Astrocyte (in vitro differentiated cells and primary cell): ENCODE data around the gene NFE2. TPM values are rescaled to one million over a fixed set of nuclear protein-coding genes. Genes with fewer than 3 reads are reported as not detected.

ENCODE experiments used
- DNase-seq: peaks from one replicate; pipeline ENCODE4 v3.0.0-alpha.2; 2010; ENCODE audit warnings: low read depth
- FAIRE-seq: peaks from 2 replicates; lab custom pipeline; 2011; peaks lifted over from hg19 to GRCh38; lab: Jason Lieb, UNC
- H2AFZ ChIP-seq: 2 replicates; pipeline ENCODE4 v1.6.0; 2012; ENCODE audit warnings: low read depth, low read length, inconsistent platforms
- H3K27ac ChIP-seq: 2 replicates; pipeline ENCODE4 v1.5.1; 2011; ENCODE audit warnings: low read depth, low read length, inconsistent platforms
- H3K27me3 ChIP-seq: 2 replicates; pipeline ENCODE4 v1.6.0; 2011; ENCODE audit warnings: low read length, inconsistent platforms; ENCODE audit not compliant: insufficient read depth
- H3K36me3 ChIP-seq: 2 replicates; pipeline ENCODE4 v1.5.1; 2011; ENCODE audit warnings: low read length, inconsistent platforms; ENCODE audit not compliant: insufficient read depth
- H3K4me1 ChIP-seq: 2 replicates; pipeline ENCODE4 v1.5.1; 2011; ENCODE audit warnings: low read length, inconsistent platforms; ENCODE audit not compliant: insufficient read depth
- H3K4me2 ChIP-seq: 2 replicates; pipeline ENCODE4 v1.6.0; 2012; ENCODE audit warnings: low read length, inconsistent platforms
- H3K4me3 ChIP-seq: 2 replicates; pipeline ENCODE4 v1.5.1; 2011; ENCODE audit warnings: low read depth, mild to moderate bottlenecking, low read length, inconsistent platforms; ENCODE audit not compliant: insufficient read depth
- H3K79me2 ChIP-seq: 2 replicates; pipeline ENCODE4 v1.6.0; 2012; ENCODE audit warnings: mild to moderate bottlenecking, low read length, inconsistent platforms; ENCODE audit not compliant: insufficient read depth
- H3K9ac ChIP-seq: 2 replicates; pipeline ENCODE4 v1.6.0; 2012; ENCODE audit warnings: mild to moderate bottlenecking, low read length, inconsistent platforms
- H3K9me3 ChIP-seq: 2 replicates; pipeline ENCODE4 v1.5.1; 2012; ENCODE audit warnings: low read depth, mild to moderate bottlenecking, low read length, inconsistent platforms; ENCODE audit not compliant: insufficient read depth
- H4K20me1 ChIP-seq: 2 replicates; pipeline ENCODE4 v1.6.0; 2012; ENCODE audit warnings: low read length, inconsistent platforms; ENCODE audit not compliant: insufficient read depth
- H3K27ac Mint-ChIP-seq: one replicate; pipeline ENCODE4 v1.8.0; 2021; ENCODE audit warnings: mild to moderate bottlenecking, mixed read lengths; ENCODE audit not compliant: unreplicated experiment
- H3K27me3 Mint-ChIP-seq: one replicate; pipeline ENCODE4 v1.8.0; 2021; ENCODE audit warnings: low read depth, mixed read lengths; ENCODE audit not compliant: unreplicated experiment
- H3K36me3 Mint-ChIP-seq: one replicate; pipeline ENCODE4 v1.8.0; 2021; ENCODE audit warnings: low read depth, mixed read lengths; ENCODE audit not compliant: unreplicated experiment
- H3K4me1 Mint-ChIP-seq: one replicate; pipeline ENCODE4 v1.8.0; 2021; ENCODE audit warnings: low read depth, mixed read lengths; ENCODE audit not compliant: unreplicated experiment
- H3K4me3 Mint-ChIP-seq: one replicate; pipeline ENCODE4 v1.8.0; 2021; ENCODE audit warnings: mild to moderate bottlenecking, moderate library complexity, mixed read lengths; ENCODE audit not compliant: unreplicated experiment
- H3K9me3 Mint-ChIP-seq: one replicate; pipeline ENCODE4 v1.8.0; 2021; ENCODE audit warnings: mild to moderate bottlenecking, mixed read lengths; ENCODE audit not compliant: unreplicated experiment
- CTCF ChIP-seq: IDR thresholded peaks from 2 replicates; pipeline ENCODE4 v1.5.1; 2011; ENCODE audit warnings: low read depth, mild to moderate bottlenecking, inconsistent platforms, low read length, moderate library complexity; ENCODE audit not compliant: insufficient read depth
- EZH2 ChIP-seq: IDR thresholded peaks from 2 replicates; pipeline ENCODE4 v1.6.1; 2012; ENCODE audit warnings: mild to moderate bottlenecking, low read length, inconsistent platforms; ENCODE audit not compliant: insufficient read depth
- total RNA-seq: library from RNA; stranded (reverse); gene quantifications from 2 replicates; pipeline ENCODE4 v1.2.1, GENCODE V29; 2021

Gene NFE2
- total RNA-seq, 1 donor from 2014 or later: 0.41 TPM

- Histone ChIP-seq H3K9ac (peak overlapping the region; percentile 63), H3K4me3 (no peak overlapping the region), H2AFZ (no peak overlapping the region), H3K27me3 (no peaks in the 10 kb centered on the region), H3K79me2 (peaks cover 70% of the 10 kb centered on the region), H3K9me3 (no peaks in the 10 kb centered on the region), H3K27ac (peak overlapping the region; percentile 67), H3K4me2 (peak overlapping the region; percentile 73), H4K20me1 (no peaks in the 10 kb centered on the region), H3K4me1 (peaks cover 58% of the 10 kb centered on the region), H3K36me3 (peaks cover 12% of the 10 kb centered on the region)
- TF ChIP-seq CTCF: no peak
- TF ChIP-seq EZH2: no peak
- peaks cover 42% of the 10 kb centered on the region for H3K4me1 Mint-ChIP-seq
- no peaks in the 10 kb centered on the region for H3K27me3 Mint-ChIP-seq
- H3K36me3 Mint-ChIP-seq: no peaks in the 10 kb centered on the region
- H3K9me3 Mint-ChIP-seq: no peaks in the 10 kb centered on the region
- peak overlapping the region; percentile 97 for H3K27ac Mint-ChIP-seq
- FAIRE-seq (no peak), DNase-seq (no peak)
- H3K4me3 Mint-ChIP-seq: no peak overlapping the region
Observed at GRCh38 chr12:54261815-54262402, 38.9 kb downstream of the NFE2 start.

- peaks cover 17% of the 10 kb centered on the region for H3K36me3 ChIP-seq
- no peaks in the 10 kb centered on the region for H3K27me3 ChIP-seq
- peaks cover 58% of the 10 kb centered on the region for H3K4me1 ChIP-seq
- DNase-seq (peak; percentile 78), FAIRE-seq (no peak)
- peak overlapping the region; percentile 90 for H3K9ac ChIP-seq
- no peaks in the 10 kb centered on the region for H3K36me3 Mint-ChIP-seq
- peak overlapping the region; percentile 93 for H3K4me2 ChIP-seq
- H4K20me1 ChIP-seq: no peaks in the 10 kb centered on the region
- H3K27ac Mint-ChIP-seq: peak overlapping the region; percentile 100
- H3K4me3 Mint-ChIP-seq: peak overlapping the region; percentile 77
- peak overlapping the region; percentile 19 for H2AFZ ChIP-seq
- H3K9me3 ChIP-seq: no peaks in the 10 kb centered on the region
- no peaks in the 10 kb centered on the region for H3K9me3 Mint-ChIP-seq
- peaks cover 45% of the 10 kb centered on the region for H3K4me1 Mint-ChIP-seq
- peak overlapping the region; percentile 56 for H3K4me3 ChIP-seq
- H3K27me3 Mint-ChIP-seq: no peaks in the 10 kb centered on the region
- H3K79me2 ChIP-seq: peaks cover 69% of the 10 kb centered on the region
- TF ChIP-seq CTCF: no peak
- no peak for TF ChIP-seq EZH2
- H3K27ac ChIP-seq: peak overlapping the region; percentile 97
Observed at GRCh38 chr12:54259194-54260011, 41.4 kb downstream of the NFE2 start.
